Mucosa of descending colon (tissue), 3 donors: ENCODE data around the gene BAHCC1. TPM values are rescaled to one million over a fixed set of nuclear protein-coding genes. Genes with fewer than 3 reads are reported as not detected.

ENCODE experiments used
- ATAC-seq: fragments of 200-7000 bp; cut with Tn5 transposase; one replicate; pipeline ENCODE4 v1.9.1; 2020; ENCODE audit warnings: mild to moderate bottlenecking, moderate library complexity
- DNase-seq, 3 donors: peaks; one replicate each; pipeline ENCODE4 v3.0.0-alpha.2; 2020
- H3K36me3 ChIP-seq: fragments of 200-600 bp; one replicate; pipeline ENCODE4 v1.8.0; 2021; ENCODE audit warnings: low read depth, mild to moderate bottlenecking
- H3K4me1 ChIP-seq: fragments of 200-600 bp; one replicate; pipeline ENCODE4 v1.8.0; 2021; ENCODE audit warnings: low read depth, mild to moderate bottlenecking
- H3K4me3 ChIP-seq: fragments of 200-600 bp; one replicate; pipeline ENCODE4 v1.8.0; 2021; ENCODE audit warnings: mild to moderate bottlenecking
- H3K9me3 ChIP-seq: fragments of 200-600 bp; one replicate; pipeline ENCODE4 v1.8.0; 2021; ENCODE audit warnings: mild to moderate bottlenecking
- intact Hi-C, 2 donors: fragments of 100-400 bp; cut with DNase I in 1 of 2; cut with micrococcal nuclease in 1 of 2; formaldehyde crosslinking; loops; one replicate each; pipeline versions ENCODE4 v1.11.0 to v1.11.1; 2022; cut with DNase I, micrococcal nuclease
- total RNA-seq, 3 donors: library from RNA; stranded (reverse); fragmentation: NEBNext Ultra II Directional in 2 of 3; extraction: Animal tissue kit (Norgen Biotek cat#: 25700) in 2 of 3; gene quantifications; one replicate each; pipeline versions ENCODE4 v1.2.1 to v1.2.4, GENCODE V29; 2021 to 2023
- TF ChIP-seq, protein P1 (sequence below): fragments of 200-600 bp; IDR thresholded peaks from one replicate; pipeline ENCODE4 v1.8.0; 2022; ENCODE audit warnings: antibody characterized with exemption, mild to moderate bottlenecking
- donor health status: DM: no; HTN: no; CAD: no; lungs with moderate emphysema.
- donor health status: DM: no; HTN: no; CAD: no.
- donor health status: DM: no; HTN: yes; CAD: no.

Gene BAHCC1
- total RNA-seq, 3 donors from 2014 or later: 14.0 to 27.4 (median 16.5) TPM

DNA sequence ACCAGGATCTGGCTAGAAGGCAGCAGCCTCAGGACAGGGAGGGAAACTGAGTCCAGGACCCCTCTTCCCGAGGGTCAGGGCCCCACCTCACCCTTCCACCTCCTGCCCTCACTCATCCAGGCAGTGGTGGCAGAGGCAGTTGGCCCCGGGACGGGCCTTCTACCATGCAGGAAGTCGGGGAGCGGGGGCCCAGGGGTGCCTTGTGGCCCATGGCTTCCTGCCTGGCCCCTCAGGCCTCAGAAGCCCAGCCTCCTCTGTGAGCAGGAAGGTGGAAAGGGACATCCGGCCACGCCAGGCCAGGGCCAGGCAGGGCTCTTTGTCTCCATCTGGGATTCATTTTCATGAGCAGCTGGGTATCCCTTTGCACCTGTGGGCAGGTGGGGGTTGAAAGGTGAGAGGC is 58.5 kb downstream of the BAHCC1 start:
- no peak for ATAC-seq
- TF ChIP-seq, protein P1, sequence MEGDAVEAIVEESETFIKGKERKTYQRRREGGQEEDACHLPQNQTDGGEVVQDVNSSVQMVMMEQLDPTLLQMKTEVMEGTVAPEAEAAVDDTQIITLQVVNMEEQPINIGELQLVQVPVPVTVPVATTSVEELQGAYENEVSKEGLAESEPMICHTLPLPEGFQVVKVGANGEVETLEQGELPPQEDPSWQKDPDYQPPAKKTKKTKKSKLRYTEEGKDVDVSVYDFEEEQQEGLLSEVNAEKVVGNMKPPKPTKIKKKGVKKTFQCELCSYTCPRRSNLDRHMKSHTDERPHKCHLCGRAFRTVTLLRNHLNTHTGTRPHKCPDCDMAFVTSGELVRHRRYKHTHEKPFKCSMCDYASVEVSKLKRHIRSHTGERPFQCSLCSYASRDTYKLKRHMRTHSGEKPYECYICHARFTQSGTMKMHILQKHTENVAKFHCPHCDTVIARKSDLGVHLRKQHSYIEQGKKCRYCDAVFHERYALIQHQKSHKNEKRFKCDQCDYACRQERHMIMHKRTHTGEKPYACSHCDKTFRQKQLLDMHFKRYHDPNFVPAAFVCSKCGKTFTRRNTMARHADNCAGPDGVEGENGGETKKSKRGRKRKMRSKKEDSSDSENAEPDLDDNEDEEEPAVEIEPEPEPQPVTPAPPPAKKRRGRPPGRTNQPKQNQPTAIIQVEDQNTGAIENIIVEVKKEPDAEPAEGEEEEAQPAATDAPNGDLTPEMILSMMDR: no peak
- Histone ChIP-seq H3K36me3 (no peaks in the 10 kb centered on the region), H3K4me3 (no peak overlapping the region), H3K9me3 (no peaks in the 10 kb centered on the region), H3K4me1 (no peaks in the 10 kb centered on the region)
- DNase-seq: no peak
- intact Hi-C loops: no loop called here

DNA sequence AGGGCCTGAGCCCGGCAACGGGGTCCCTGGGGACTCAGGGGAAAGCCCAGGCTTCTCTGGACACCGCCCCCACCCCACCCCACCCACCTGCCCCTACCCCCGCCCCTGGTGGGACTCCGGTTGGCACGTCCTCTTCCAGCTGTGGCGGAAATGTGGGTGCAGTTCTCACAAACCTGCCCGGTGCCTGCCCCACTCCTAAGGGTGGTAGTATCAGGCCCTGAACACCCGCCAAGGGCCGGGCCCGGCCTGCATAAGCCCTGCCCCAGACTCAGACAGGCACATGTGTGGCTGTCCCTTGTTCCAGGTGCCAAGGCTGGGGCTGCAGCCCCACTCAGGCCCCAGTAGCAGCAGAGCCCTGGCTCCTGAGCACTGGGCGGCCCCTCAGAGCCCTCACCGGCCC is 59.2 kb downstream of the BAHCC1 start:
- DNase-seq (no peak), ATAC-seq (no peak)
- intact Hi-C loops: no loop called here
- Histone ChIP-seq H3K4me1 (no peaks in the 10 kb centered on the region), H3K36me3 (no peaks in the 10 kb centered on the region), H3K4me3 (no peak overlapping the region), H3K9me3 (no peaks in the 10 kb centered on the region)
- TF ChIP-seq, protein P1: no peak

DNA sequence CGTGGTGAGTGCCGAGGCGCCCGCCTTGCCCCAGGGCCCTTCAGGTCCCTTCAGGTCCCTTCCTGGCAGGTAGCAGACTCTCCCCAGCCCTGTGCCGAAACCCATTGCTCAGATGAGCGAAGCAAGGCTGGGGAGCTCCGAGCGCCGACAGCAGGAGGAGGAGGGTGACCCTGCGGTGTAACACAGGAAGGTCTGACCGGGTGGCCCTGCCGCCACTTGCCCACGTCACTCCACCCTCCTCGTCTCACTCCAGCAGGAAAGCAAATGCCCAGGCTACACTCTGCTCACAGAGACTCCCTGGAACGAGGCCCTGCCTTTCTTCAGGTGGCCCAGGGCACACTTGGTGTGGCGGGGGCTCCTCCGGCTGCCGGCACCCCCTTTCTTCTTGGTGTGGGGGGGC is 60.1 kb downstream of the BAHCC1 start:
- no peak for ATAC-seq
- intact Hi-C loops: no loop called here
- no peak for DNase-seq
- TF ChIP-seq, protein P1: no peak
- Histone ChIP-seq H3K4me1 (no peaks in the 10 kb centered on the region), H3K36me3 (no peaks in the 10 kb centered on the region), H3K9me3 (no peaks in the 10 kb centered on the region), H3K4me3 (no peak overlapping the region)

DNA sequence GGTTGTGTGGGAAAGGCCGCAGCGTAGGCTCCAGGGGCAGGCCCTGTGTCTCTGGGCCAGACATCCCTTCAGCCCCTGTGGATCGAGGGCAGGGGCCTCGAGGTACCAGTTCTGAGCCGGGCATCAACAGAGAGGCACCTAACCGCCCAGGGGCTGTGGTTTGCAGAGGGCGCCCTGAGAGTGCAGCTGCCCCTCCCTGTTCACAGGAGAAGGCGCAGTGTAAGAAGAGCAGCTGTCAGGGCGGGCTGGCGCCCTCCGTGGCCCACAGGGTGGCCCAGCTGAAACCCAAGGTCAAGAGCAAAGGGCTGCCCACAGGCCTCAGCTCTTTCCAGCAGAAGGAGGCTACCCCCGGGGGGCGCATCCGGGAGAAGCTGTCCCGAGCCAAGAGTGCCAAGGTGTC is 60.8 kb downstream of the BAHCC1 start:
- Histone ChIP-seq H3K4me3 (no peak overlapping the region), H3K9me3 (no peaks in the 10 kb centered on the region), H3K4me1 (no peaks in the 10 kb centered on the region), H3K36me3 (no peaks in the 10 kb centered on the region)
- intact Hi-C loops: no loop called here
- DNase-seq (no peak), ATAC-seq (no peak)
- TF ChIP-seq, protein P1: no peak

DNA sequence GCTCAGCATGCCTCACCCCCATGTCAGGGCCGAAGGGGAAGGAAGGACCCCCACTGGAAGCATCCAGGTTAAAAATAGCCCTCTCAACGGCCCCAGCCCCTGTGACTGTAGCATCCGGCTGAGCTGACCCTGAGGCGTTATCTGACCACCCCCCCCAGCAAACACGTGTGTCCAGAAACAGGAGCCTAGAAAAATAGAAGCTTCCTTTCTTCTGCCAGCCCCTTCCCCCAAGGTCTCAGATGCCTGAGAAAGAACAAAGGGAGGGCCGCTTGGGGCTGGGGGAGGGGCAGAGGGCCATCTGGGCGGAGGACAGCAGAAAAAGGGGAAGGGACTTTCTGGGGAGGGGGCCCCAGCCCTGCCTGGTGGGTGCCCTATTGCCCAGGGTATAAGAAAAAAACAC is 61.5 kb downstream of the BAHCC1 start:
- Histone ChIP-seq H3K36me3 (no peaks in the 10 kb centered on the region), H3K9me3 (no peaks in the 10 kb centered on the region), H3K4me3 (no peak overlapping the region), H3K4me1 (no peaks in the 10 kb centered on the region)
- TF ChIP-seq, protein P1: no peak
- intact Hi-C loops: no loop called here
- DNase-seq: no peak
- no peak for ATAC-seq

DNA sequence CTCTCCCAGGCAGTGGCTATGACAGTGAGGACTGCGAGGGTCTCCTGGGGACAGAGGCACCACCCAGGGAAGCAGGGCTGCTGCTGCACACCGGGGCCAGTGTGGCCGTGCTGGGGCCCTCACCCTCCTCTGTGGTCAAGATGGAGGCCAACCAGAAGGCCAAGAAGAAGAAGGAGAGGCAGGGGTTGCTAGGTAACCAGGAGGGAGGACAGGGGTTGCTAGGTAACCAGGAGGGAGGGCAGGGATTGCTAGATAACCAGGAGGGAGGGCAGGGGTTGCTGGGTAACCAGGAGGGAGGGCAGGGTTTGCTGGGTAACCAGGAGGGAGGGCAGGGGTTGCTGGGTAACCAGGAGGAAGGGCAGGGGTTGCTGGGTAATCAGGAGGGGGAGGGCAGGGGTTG is 62.1 kb downstream of the BAHCC1 start:
- Histone ChIP-seq H3K4me3 (no peak overlapping the region), H3K9me3 (no peaks in the 10 kb centered on the region), H3K4me1 (no peaks in the 10 kb centered on the region), H3K36me3 (no peaks in the 10 kb centered on the region)
- TF ChIP-seq, protein P1: no peak
- DNase-seq (no peak), ATAC-seq (no peak)
- intact Hi-C loops: no loop called here
